Measurements from ENCODE around the gene SLC15A5. TPM values are rescaled to one million over a fixed set of nuclear protein-coding genes. Genes with fewer than 3 reads are reported as not detected.

Gene SLC15A5
- polyA plus RNA-seq, 1 of the 3 experiments (the other 2 are of a cell fraction): not detected

Other genes starting within 250 kb of the SLC15A5 start
- gene MGST1, start 70.0 kb upstream of the SLC15A5 start, polyA plus RNA-seq (2012; rRNA removed): 4.8 and 7.1 TPM in 2 replicates